SKM-1 (cell line): ENCODE measurements around the gene ZAP70.

Experiments
- DNase-seq: peaks from one replicate; lab custom pipeline; 2025; ENCODE audit not compliant: unreplicated experiment; lab: John Stamatoyannopoulos, UW

ZAP70 gene

GRCh38 chr2:97775074-97775473 lies 61.7 kb downstream of the ZAP70 start:
- DNase-seq, result no peak

- no peak for DNase-seq
These were observed 65.8 kb downstream of the ZAP70 start for GRCh38 chr2:97779141-97779540.

- no peak for DNase-seq
These were observed 68.6 kb downstream of the ZAP70 start for GRCh38 chr2:97781981-97782380.

GRCh38 chr2:97784953-97785352 lies 71.6 kb downstream of the ZAP70 start:
- DNase-seq, result no peak

- no peak for DNase-seq
These were observed 72.4 kb downstream of the ZAP70 start for GRCh38 chr2:97785818-97786217.

GRCh38 chr2:97788986-97789644 lies 75.7 kb downstream of the ZAP70 start:
- DNase-seq, result no peak
